Sciatic nerve (tissue), 2 donors: Measurements from ENCODE around the gene ATXN8OS. TPM values are rescaled to one million over a fixed set of nuclear protein-coding genes. Genes with fewer than 3 reads are reported as not detected.
"Not testable (repeated sequence)": the region's sequence is repeated elsewhere in the genome, so short reads cannot be mapped to it uniquely, and the experiment has no call there.

Experiments used
- ATAC-seq: fragments of 200-7000 bp; cut with Tn5 transposase; one replicate; pipeline ENCODE4 v1.9.1; 2020; ENCODE audit warnings: mild to moderate bottlenecking, moderate library complexity
- DNase-seq: peaks from one replicate; pipeline ENCODE4 v3.0.0-alpha.2; 2020; ENCODE audit warnings: low spot score
- intact Hi-C: fragments of 100-400 bp; cut with DNase I; formaldehyde crosslinking; loops from one replicate; pipeline ENCODE4 v1.14.2; 2022
- total RNA-seq: library from RNA; stranded (reverse); fragmentation: NEBNext Ultra II Directional; extraction: Animal tissue kit (Norgen Biotek cat#: 25700); gene quantifications from one replicate; pipeline ENCODE4 v1.2.1, GENCODE V29; 2021
- donor health status: DM: no; HTN: no; CAD: no.
- donor health status: DM: no; HTN: no; CAD: no.

The ATXN8OS gene
- total RNA-seq: not detected

DNA sequence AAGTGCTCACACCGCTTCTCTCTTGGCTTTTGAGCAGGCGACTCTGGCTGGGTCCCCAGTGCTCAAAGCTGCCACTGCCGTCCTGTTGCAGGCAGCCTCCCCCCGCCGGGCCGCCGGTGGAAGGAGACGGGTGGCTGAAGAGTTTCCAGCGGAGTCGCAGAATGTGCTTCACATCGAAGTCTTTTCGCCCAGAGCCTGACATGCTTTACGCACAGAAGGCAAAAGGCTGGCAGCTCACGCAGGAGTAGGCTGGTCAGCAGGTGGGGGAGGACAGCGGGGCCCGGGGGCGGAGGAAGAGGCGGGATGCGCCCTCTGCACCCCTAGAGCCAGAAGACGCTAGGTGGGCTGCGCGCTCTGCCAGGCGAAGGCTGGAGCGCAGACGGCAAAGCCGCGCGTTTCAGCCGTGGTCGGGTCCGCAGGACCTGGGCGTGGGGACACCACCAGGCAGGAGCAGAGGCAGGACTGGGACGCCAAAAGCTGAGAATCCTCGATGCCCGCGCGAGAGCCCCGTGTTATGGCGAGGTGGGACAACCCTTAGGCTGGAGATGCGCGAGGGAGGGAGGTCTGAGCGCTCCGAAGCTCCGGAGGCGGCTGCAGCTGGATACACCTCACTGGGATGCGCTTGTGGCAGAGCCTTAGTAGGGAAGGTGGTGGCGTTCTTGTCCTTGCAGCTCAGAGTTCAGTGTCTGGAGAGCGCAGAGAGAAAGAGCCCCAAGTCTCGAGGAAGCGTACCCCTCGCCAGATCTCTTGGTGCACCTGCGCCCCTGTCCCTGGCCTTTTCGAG, at the start of gene ATXN8OS:
Gene ATXN8OS, plus strand, starts transcription at position 329 of the 784 bp plus-strand sequence.
- DNase-seq: peak; percentile 27
- intact Hi-C loops: no loop called here
- ATAC-seq: peak; percentile 36

DNA sequence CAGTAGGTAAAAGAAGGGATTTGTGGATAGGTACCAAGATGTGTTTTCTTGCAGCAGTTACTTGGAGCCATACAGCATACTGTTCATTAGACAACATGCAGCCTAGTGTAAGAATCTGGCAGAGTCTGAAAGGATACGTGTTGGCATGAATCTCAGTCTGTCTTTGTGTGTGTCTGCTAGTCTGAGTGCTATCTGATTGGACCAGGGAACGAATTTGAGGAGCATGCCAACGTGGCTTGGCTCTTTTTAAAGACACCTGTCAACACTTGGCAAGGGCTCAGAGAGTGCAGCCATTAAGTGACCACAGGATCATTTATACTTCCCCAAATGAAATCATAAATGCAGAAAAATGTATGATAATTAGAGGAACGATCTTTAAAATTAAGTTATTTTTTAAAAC, 27.6 kb upstream of the ATXN8OS start:
- no peak for DNase-seq
- intact Hi-C loops: no loop called here
- no peak for ATAC-seq

DNA sequence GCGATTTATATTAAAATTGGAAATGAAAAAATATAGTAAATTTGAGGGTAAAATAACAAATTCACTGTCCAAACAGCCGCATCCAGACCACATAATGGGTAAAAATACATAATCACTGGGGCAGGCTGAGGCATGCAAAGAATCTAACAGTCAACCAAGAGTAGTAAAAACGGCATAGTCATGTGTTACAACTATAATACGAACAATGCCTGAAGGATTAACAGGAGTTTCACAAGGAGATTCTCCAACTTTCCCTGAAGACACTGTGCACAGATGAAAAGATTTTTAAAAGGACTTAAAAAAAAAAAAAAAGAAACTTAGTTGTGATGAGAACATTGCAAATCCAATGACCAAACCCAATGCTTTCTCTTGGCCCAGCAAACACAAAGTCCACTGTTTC, 20.4 kb upstream of the ATXN8OS start:
- no peak for DNase-seq
- ATAC-seq: no peak
- intact Hi-C loops: no loop called here

- DNase-seq (no peak), ATAC-seq (no peak)
- intact Hi-C loops: no loop called here
These were observed 18.7 kb upstream of the ATXN8OS start for GRCh38 chr13:70088926-70089325.

DNA sequence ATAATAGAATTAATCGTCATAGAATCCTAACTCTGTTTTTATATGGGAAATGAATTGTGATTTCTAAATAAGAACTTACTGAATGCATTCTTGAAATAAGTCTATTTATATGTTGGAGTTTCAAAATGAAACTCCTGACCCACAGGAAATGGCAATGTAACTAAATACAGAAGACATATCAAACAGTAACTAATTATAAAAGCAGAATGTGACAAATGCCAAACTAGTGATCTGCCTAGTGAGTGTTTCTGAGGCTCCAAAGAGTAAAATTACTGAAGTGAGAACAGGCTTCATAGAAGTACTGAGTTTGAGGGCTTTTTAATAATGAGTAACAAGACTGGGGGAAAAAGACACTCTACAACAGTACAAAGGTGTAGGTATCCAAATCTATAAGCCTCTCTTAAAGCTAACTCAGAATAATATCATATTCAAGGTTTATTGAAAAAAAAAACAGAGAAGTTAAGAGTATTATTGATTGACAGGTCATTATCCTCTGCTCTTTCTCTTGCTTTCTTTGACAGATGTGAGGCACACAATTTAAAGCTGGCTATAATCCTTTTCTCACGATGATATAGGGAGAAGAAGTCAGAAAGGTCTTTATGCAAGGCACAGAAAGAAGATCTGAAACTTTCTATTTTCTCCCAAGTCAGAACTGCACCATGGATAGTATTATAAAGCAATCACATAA, 17.4 kb upstream of the ATXN8OS start:
- ATAC-seq: no peak
- no peak for DNase-seq
- intact Hi-C loops: no loop called here

DNA sequence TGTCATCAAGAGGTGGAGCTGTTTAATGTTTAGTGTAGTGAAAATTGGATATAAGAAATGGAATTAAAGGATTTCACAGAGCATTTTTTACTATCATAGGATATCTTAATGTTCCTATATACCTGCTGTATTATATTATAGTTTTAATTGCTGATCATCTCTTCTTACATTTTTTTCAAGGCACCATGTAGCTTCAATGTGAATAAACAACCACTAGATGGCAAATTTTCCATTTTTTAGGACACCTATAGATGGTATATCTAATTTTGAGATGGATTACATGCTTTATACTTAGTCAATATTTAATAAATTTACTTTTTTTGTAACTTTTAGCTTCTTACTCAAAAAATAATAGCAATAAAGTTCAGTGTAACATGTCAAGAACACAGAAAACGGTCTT, 9.0 kb upstream of the ATXN8OS start:
- DNase-seq (no peak), ATAC-seq (no peak)
- intact Hi-C loops: no loop called here

GRCh38 chr13:70104481-70104880, 3.1 kb upstream of the ATXN8OS start:
- no peak for DNase-seq
- ATAC-seq: no peak
- intact Hi-C loops: no loop called here

- DNase-seq: peak; percentile 21
- intact Hi-C loops: no loop called here
- ATAC-seq: no peak
These were observed 515 bp upstream of the ATXN8OS start for GRCh38 chr13:70107125-70107497.

GRCh38 chr13:70108356-70109105, 905 bp downstream of the ATXN8OS start, which contains the start of gene KLHL1:
Gene KLHL1, minus strand, starts transcription at chr13:70108452. Its CDS starts 753 bp downstream, at chr13:70107699.
- intact Hi-C loops: no loop called here
- DNase-seq: no peak
- ATAC-seq: no peak

GRCh38 chr13:70117338-70117905, 9.8 kb downstream of the ATXN8OS start:
- intact Hi-C loops: no loop called here
- DNase-seq (no peak), ATAC-seq (no peak)

GRCh38 chr13:70125693-70126092, 18.1 kb downstream of the ATXN8OS start:
- intact Hi-C loops: no loop called here
- ATAC-seq: no peak

DNA sequence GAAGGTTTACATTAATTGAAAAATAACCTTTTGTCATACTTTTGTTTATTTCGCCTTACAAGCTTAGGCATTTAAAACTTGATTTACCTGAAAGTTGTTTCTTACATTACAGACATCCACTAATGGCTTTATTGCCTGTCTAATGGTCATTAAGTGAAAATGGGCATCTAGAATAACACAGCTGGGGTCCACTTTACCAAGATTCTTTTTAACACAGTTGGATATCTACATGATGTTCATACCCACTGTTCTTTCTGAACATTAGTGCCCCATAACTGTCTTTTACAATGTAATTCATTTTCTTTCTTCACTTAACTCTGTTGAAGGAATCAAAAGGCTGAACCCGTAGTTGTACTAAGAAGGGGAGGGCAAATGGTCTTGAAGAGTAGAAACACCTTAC, 20.5 kb downstream of the ATXN8OS start:
- intact Hi-C loops: no loop called here
- DNase-seq (no peak), ATAC-seq (no peak)

More at GRCh38 chr13:70125693-70126092, 18.1 kb downstream of the ATXN8OS start:
- no peak for DNase-seq

DNA sequence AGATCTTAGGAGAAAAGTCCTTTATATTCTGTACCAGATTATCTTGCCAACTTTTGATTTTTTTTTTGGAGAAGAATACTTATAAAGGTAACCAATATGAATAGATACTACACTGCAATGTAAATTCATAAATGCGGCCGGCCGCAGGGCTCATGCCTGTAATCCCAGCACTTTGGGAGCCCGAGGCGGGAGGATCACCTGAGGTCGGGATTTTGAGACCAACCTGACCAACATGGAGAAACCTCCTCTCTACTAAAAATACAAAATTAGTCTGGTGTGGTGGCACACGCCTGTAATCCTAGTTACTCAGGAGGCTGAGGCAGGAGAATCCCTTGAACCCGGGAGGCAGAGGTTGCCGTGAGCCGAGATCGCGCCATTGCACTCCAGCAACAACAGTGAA, 35.0 kb downstream of the ATXN8OS start:
- ATAC-seq, DNase-seq, intact Hi-C loops: not testable (repeated sequence)

GRCh38 chr13:70162141-70162540, 54.5 kb downstream of the ATXN8OS start:
- intact Hi-C loops: no loop called here
- ATAC-seq: no peak
- no peak for DNase-seq

DNA sequence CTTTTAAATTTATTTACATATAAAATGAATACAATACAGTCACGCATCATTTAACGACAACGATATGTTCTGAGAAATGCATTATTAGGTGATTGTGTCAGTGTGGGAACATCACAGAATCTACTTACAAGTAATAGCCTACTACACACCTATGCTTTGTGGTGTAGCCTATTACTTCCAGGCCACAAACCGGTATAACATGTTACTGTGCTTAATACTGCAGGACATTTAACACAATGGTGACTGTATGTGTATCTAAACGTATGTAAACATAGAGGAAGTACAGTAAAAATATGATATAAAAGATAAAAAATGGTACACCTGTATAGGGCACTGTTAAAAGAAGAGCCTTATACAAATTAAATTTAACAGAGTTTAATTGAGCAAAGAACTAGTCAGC, 63.1 kb downstream of the ATXN8OS start:
- DNase-seq: no peak
- intact Hi-C loops: no loop called here

DNA sequence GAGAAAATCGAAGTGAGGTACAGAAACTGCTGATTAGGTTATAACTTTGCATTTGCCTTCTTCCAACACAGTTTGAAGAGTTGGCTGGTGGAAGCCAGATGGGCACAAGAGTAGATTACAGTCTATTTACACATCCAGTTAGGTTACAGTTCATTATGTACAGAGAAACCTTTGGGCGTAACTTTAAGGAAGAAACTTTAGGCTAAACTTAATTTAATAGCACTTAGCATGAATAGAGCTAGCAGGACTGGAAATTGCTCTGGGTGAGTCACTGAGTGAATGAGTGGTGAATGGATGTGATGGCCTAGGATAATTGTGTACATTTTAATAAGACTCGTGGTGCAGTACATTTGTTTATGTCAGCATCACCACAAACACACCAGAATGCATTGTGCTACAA, 63.5 kb downstream of the ATXN8OS start:
- ATAC-seq (no peak), DNase-seq (no peak)
- intact Hi-C loops: no loop called here

More for the DNA sequence above, 63.1 kb downstream of the ATXN8OS start:
- ATAC-seq: no peak

- DNase-seq: no peak
- intact Hi-C loops: no loop called here
These were observed 65.4 kb downstream of the ATXN8OS start for GRCh38 chr13:70172946-70173597.

GRCh38 chr13:70173598-70173959, 66.0 kb downstream of the ATXN8OS start:
- intact Hi-C loops: no loop called here
- ATAC-seq: no peak
- no peak for DNase-seq

More at GRCh38 chr13:70172946-70173597, 65.4 kb downstream of the ATXN8OS start:
- no peak for ATAC-seq

DNA sequence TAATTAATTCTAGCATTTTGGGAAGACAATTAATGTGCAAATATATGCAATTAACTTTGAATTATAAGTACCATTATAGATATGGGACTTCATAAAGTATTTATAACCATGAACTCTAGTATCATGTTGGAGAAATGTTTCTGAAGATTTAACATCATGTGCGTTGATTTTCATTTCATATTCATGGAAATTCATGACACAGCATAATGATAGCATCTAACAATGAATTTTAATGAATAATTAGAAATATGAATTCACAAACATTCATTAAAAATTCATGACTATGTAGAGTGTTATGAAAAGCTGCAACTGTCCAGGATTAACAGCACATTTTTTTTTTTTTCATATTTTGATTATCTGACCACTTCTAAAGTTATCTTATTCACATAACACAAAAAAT, 70.7 kb downstream of the ATXN8OS start:
- DNase-seq (no peak), ATAC-seq (no peak)
- intact Hi-C loops: no loop called here
